ENCODE data around the gene IL26.

DNA sequence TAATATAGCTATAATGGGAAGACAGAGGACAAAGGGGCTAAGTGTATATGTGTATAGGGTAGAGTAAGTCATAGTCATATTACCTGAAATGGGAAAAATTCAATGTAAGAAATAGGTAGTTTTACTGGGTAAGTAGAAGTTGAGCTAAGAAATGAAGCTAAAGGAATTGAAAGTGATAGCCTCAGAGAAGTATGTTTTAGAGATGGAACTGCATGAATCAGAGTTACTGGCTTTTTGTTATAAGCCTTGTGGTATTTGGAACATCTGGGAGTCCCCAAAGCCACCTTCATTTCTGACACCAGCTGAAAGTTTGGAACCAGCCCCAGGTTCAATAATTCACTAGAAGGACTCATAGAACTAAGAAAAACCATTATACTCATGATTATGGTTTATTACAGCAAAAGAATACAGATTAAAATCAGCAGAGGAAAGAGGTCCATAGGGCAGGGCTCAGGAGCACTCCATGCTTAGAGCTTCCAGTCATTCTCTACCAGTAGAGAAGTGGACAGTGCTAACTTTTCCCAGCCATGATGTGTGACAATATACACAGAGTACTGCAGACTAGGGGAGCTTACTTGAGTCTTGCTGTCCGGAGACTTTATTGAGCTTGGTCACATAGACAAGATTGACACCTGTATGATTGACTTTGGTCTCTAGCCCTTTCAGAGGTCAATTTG, 56.3 kb downstream of the IL26 start:
- TF ChIP-seq, protein P1, sequence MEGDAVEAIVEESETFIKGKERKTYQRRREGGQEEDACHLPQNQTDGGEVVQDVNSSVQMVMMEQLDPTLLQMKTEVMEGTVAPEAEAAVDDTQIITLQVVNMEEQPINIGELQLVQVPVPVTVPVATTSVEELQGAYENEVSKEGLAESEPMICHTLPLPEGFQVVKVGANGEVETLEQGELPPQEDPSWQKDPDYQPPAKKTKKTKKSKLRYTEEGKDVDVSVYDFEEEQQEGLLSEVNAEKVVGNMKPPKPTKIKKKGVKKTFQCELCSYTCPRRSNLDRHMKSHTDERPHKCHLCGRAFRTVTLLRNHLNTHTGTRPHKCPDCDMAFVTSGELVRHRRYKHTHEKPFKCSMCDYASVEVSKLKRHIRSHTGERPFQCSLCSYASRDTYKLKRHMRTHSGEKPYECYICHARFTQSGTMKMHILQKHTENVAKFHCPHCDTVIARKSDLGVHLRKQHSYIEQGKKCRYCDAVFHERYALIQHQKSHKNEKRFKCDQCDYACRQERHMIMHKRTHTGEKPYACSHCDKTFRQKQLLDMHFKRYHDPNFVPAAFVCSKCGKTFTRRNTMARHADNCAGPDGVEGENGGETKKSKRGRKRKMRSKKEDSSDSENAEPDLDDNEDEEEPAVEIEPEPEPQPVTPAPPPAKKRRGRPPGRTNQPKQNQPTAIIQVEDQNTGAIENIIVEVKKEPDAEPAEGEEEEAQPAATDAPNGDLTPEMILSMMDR (IDR thresholded peaks at IDR 0.05; ENCODE audit: insufficient read depth, low read depth, low read length), result no peak
- TF ChIP-seq EZH2 (IDR thresholded peaks at IDR 0.05; ENCODE audit: insufficient read depth, low read length), result no peak
